Stimulated activated CD8-positive, alpha-beta memory T cell treated with anti-CD3 and anti-CD28 coated beads, Interleukin-12 subunit alpha, Interleukin-12 subunit beta, amount 100 ng/mL, for 4 hours (primary cell): ENCODE results near the gene SETMAR.
"Not testable (repeated sequence)": the region's sequence is repeated elsewhere in the genome, so short reads cannot be mapped to it uniquely, and the experiment has no call there.

ENCODE experiments used
- DNase-seq: peaks from one replicate; pipeline ENCODE4 v3.0.0-alpha.2; 2020; ENCODE audit warnings: low read depth

The SETMAR gene

DNA sequence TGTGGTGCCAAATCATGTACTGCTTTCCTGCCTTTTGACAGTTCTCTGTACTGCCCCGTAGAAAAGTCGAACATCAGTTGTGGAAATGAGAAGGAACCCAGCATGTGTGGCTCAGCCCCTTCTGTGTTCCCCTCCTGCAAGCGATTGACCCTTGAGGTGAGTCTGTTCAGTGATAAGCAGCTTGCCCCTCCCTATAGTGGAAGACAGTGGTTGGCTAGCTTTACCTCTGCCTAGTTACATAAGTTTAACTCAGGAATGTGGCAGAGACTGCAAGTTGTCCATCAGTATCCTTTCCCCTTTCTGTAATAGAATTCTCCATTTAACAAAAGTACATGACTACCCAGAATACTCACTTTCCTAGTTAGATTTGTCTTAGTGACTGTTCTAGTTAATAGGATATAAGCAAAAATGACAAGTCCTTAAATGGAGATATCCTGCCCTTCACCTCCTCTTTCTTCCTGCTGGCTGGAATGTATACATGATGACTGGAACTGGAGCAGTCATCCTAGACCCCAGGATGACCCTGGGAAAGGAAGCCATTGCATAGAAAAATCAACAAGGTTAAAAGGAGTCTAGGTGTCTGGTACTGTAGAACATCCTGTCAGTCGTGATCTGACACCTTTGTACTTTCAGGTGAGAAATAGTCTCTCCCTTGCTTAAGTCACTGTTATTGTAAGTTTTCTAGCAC lies 10.6 kb downstream of the SETMAR start:
- no peak for DNase-seq

DNA sequence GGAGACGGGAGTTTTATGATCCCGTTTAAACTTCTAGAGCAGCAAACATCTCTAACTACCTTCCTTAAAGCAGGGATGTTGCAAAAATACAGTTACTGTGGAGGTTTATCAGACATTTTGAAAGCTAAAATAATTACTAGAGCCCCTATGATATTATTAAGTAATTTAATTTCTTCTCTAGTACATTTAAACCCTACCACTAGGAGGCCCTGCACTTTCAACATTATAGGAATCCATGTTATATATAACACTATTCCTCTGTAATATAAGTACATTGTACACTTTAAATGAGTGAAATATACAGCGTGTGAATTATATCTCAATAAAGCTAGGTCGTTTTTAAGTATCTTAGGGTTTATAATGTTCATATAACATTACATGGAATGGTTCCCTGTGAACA lies 11.5 kb downstream of the SETMAR start:
- DNase-seq = no peak

GRCh38 chr3:4320096-4320911 lies 17.1 kb downstream of the SETMAR start:
- DNase-seq = no peak

- no peak for DNase-seq
Measured at GRCh38 chr3:4321732-4322131, 18.6 kb downstream of the SETMAR start.

DNA sequence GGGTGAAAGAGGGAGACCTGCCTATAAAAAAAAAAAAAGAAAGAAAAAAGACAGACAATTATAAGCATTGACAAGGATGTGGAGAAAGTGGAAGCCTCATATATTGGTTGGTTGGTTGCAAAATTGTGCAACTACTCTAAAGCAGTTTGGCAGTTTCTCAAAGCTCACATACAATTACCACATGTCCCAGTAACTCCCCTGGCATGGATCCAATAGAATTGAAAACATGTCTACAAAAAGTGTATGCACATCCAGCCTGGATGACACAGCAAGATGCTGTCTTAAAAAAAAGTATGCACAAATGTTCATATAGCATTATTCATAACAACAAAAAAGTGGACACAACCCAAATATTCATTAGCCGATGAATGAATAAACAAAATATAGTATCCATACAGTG lies 19.5 kb downstream of the SETMAR start:
- DNase-seq = no peak

- DNase-seq = no peak
Measured at GRCh38 chr3:4323246-4324027, 20.3 kb downstream of the SETMAR start.

- DNase-seq = no peak
Measured at GRCh38 chr3:4326868-4327267, 23.7 kb downstream of the SETMAR start.

- DNase-seq = not testable (repeated sequence)
Measured at GRCh38 chr3:4329806-4330205, 26.6 kb downstream of the SETMAR start.

GRCh38 chr3:4332111-4332510 lies 28.9 kb downstream of the SETMAR start:
- DNase-seq = no peak

DNA sequence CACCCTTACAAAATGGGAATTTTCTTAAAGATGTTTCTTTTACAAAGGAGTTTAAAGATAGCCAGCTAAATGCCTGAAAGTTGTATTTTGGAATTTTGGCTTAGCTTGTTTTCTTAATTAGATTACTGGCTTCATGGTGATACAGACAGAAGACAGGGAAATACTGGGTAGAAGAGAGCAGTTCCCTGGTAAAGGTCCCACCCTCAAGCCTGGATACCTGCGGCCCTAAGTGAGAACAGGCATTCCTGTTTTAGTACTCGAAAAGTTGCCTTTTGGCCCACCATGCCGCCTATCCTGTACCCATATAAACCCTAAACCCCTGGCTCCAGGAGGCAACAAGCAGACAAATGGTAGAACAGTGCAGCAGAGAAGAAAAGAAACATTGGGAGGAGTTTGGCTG lies 29.4 kb downstream of the SETMAR start:
- no peak for DNase-seq

GRCh38 chr3:4332991-4333390 lies 29.8 kb downstream of the SETMAR start:
- no peak for DNase-seq

GRCh38 chr3:4334548-4334947 lies 31.4 kb downstream of the SETMAR start:
- no peak for DNase-seq

GRCh38 chr3:4335840-4336562 lies 32.8 kb downstream of the SETMAR start:
- DNase-seq = no peak

DNA sequence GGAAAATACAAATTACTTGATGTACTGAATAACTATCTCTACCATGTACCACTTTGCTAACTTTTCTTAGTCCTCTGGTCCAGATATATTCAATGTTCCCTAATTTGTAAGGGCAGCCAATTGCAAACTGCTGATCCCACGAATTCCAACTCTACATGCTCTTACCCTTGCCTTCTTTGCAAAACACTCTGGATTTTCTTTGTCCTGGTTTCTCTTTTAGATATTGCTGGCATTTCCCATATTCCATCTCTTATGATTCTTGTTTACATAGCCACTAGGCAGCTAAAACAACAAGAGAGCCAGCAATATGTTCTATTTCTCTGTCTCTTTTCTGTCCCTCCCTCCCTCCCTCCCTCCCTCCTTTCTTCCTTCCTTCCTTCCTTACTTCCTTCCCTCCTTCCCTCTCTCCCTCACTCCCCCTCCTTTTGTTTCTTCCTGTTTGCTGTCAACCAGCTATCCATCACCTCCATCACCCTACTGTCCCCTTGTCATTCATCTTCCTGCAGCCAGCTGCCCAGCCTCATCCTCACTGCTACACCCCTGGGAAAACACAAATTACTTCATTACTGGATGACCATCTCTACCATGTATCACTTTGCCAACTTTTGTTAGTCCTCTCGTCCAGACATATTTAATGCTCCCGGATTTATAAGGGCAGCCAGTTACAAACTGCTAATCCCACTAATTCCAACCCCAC lies 33.8 kb downstream of the SETMAR start:
- no peak for DNase-seq

- DNase-seq = no peak
Measured at GRCh38 chr3:4338751-4339150, 35.6 kb downstream of the SETMAR start.

GRCh38 chr3:4340077-4340410 lies 36.9 kb downstream of the SETMAR start:
- no peak for DNase-seq

GRCh38 chr3:4340411-4341335 lies 37.5 kb downstream of the SETMAR start:
- no peak for DNase-seq

DNA sequence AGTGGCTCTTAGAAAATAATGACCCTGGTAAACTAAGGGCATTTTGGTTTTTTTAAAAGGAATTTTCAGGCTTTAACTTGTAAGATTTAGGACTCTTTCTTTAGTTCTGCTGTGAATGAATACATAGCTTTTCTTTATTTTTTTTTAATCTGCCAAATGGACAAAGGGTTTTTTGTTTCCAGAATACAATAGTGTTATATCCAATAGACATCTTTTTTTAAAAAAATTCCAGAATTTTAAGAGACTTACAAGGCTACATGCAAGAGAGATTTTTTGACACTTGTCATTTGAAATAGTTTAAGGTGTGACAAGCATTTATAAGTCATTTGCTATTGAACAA lies 38.1 kb downstream of the SETMAR start:
- no peak for DNase-seq

DNA sequence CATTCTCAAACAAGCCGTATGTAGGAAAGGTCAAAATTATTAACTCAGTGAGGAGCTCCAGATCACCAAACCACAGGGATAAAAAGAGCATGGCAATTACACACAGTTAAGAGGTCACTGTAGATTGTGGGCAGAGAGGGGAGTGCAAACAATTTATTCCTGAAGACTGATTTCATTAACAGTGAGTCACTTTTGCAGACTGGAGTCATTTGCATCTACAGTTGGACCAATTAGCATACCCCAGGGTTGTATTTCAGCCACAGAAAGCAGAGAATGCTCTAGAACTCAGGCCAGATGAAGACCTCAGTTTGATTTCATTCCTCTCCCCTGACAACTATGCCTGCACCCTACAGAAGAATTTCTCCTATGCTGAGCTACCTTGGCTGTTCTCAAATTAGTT lies 40.1 kb downstream of the SETMAR start:
- no peak for DNase-seq

GRCh38 chr3:4350789-4351163 lies 47.6 kb downstream of the SETMAR start:
- peak; percentile 4 for DNase-seq
